Measurements from ENCODE around the gene DOCK6.

DOCK6 gene

DNA sequence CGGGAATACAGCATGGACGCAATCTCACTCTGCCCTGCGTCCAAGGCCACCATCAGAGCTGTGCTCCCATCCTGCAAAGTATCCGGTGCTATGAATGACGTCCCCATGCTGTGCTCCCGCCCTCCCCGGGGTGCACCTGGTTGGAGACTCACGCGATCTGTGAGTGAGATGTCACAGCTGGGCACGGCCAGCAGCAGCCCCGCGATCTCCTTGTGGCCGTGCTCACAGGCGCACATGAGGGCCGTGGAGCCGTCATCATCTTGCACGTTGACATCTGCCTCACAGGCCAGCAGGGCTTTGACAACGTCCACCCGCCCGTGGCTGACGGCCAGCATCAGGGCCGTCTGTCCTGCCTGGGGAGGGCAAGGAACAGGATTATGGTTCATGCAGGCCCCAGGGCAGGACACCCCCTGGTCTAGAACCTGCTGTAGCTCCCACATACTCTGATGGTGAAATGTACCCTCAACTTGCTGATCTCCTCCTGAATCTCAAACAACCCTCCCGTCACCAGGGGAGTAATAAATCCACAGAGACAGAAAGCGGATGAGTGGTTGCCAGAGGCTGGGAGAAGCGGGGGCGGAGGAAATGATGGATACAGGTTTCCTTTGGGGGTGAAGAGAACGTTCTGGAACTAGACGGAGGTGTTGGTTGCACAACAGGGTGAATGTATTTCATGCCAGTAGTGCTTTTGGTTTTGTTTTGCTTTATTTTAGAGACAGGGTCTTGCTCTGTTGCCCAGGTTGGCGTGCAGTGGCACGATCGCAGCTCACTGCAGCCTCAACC, 92.2 kb downstream of the DOCK6 start:
- Histone ChIP-seq H3K36me3 (replicated peaks; ENCODE audit: insufficient read depth, low read length) (no peaks in the 10 kb centered on the region), H3K4me1 (ENCODE audit: low read length) (no peaks in the 10 kb centered on the region)
- DNase-seq, result no peak

GRCh38 chr19:11168568-11168967, 93.8 kb downstream of the DOCK6 start:
- no peaks in the 10 kb centered on the region for H3K9me3 ChIP-seq (replicated peaks; ENCODE audit: insufficient read depth, low read length)
- H3K79me2 ChIP-seq (ENCODE audit: low read length), result no peaks in the 10 kb centered on the region
- H3F3A ChIP-seq (ENCODE audit: insufficient read depth, low read length), result no peaks in the 10 kb centered on the region
- H3K9ac ChIP-seq (ENCODE audit: low read length), result no peak overlapping the region
- no peak for TF ChIP-seq EZH2phosphoT487 (IDR thresholded peaks at IDR 0.05; ENCODE audit: low read length)
- no peak overlapping the region for H3K4me3 ChIP-seq (ENCODE audit: low read length)
- no peaks in the 10 kb centered on the region for H3K27me3 ChIP-seq (replicated peaks; ENCODE audit: insufficient read depth, low read length)
- H3K4me1 ChIP-seq (ENCODE audit: low read length), result no peaks in the 10 kb centered on the region
- H3K9me2 ChIP-seq (replicated peaks; ENCODE audit: insufficient read depth, low read length), result no peaks in the 10 kb centered on the region
- no peak overlapping the region for H2AFZ ChIP-seq (ENCODE audit: low read length)
- DNase-seq, result no peak
- no peaks in the 10 kb centered on the region for H4K20me1 ChIP-seq (ENCODE audit: insufficient read depth, low read length)
- no peaks in the 10 kb centered on the region for H3K36me3 ChIP-seq (replicated peaks; ENCODE audit: insufficient read depth, low read length)
- no peak overlapping the region for H3K27ac ChIP-seq (ENCODE audit: low read length)
- no peak overlapping the region for H3K4me2 ChIP-seq (ENCODE audit: low read depth, low read length)

More for the DNA sequence above, 92.2 kb downstream of the DOCK6 start:
- no peaks in the 10 kb centered on the region for H3K27me3 ChIP-seq (replicated peaks; ENCODE audit: insufficient read depth, low read length)
- H3F3A ChIP-seq (ENCODE audit: insufficient read depth, low read length), result no peaks in the 10 kb centered on the region
- no peaks in the 10 kb centered on the region for H3K9me2 ChIP-seq (replicated peaks; ENCODE audit: insufficient read depth, low read length)
- no peak overlapping the region for H3K27ac ChIP-seq (ENCODE audit: low read length)
- H3K4me3 ChIP-seq (ENCODE audit: low read length), result no peak overlapping the region
- no peak overlapping the region for H2AFZ ChIP-seq (ENCODE audit: low read length)
- TF ChIP-seq, protein P1, sequence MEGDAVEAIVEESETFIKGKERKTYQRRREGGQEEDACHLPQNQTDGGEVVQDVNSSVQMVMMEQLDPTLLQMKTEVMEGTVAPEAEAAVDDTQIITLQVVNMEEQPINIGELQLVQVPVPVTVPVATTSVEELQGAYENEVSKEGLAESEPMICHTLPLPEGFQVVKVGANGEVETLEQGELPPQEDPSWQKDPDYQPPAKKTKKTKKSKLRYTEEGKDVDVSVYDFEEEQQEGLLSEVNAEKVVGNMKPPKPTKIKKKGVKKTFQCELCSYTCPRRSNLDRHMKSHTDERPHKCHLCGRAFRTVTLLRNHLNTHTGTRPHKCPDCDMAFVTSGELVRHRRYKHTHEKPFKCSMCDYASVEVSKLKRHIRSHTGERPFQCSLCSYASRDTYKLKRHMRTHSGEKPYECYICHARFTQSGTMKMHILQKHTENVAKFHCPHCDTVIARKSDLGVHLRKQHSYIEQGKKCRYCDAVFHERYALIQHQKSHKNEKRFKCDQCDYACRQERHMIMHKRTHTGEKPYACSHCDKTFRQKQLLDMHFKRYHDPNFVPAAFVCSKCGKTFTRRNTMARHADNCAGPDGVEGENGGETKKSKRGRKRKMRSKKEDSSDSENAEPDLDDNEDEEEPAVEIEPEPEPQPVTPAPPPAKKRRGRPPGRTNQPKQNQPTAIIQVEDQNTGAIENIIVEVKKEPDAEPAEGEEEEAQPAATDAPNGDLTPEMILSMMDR (IDR thresholded peaks at IDR 0.05; ENCODE audit: low read length), result no peak
- TF ChIP-seq EZH2phosphoT487 (IDR thresholded peaks at IDR 0.05; ENCODE audit: low read length), result no peak
- TF ChIP-seq EZH2 (optimal IDR thresholded peaks at IDR 0.05; ENCODE audit: low read depth, low read length), result no peak
- H4K20me1 ChIP-seq (ENCODE audit: insufficient read depth, low read length), result no peaks in the 10 kb centered on the region
- no peaks in the 10 kb centered on the region for H3K9me3 ChIP-seq (replicated peaks; ENCODE audit: insufficient read depth, low read length)
- H3K79me2 ChIP-seq (ENCODE audit: low read length), result no peaks in the 10 kb centered on the region
- H3K4me2 ChIP-seq (ENCODE audit: low read depth, low read length), result no peak overlapping the region
- H3K9ac ChIP-seq (ENCODE audit: low read length), result no peak overlapping the region

- no peak overlapping the region for H3K4me3 ChIP-seq (ENCODE audit: low read length)
- no peaks in the 10 kb centered on the region for H3K36me3 ChIP-seq (replicated peaks; ENCODE audit: insufficient read depth, low read length)
- DNase-seq, result no peak
- no peak for TF ChIP-seq EZH2phosphoT487 (IDR thresholded peaks at IDR 0.05; ENCODE audit: low read length)
- TF ChIP-seq, protein P1 (IDR thresholded peaks at IDR 0.05; ENCODE audit: low read length), result no peak
- no peak for TF ChIP-seq EZH2 (optimal IDR thresholded peaks at IDR 0.05; ENCODE audit: low read depth, low read length)
- no peak overlapping the region for H3K4me2 ChIP-seq (ENCODE audit: low read depth, low read length)
- no peaks in the 10 kb centered on the region for H3F3A ChIP-seq (ENCODE audit: insufficient read depth, low read length)
- no peaks in the 10 kb centered on the region for H4K20me1 ChIP-seq (ENCODE audit: insufficient read depth, low read length)
- no peak overlapping the region for H3K9ac ChIP-seq (ENCODE audit: low read length)
- H3K9me3 ChIP-seq (replicated peaks; ENCODE audit: insufficient read depth, low read length), result no peaks in the 10 kb centered on the region
- no peaks in the 10 kb centered on the region for H3K79me2 ChIP-seq (ENCODE audit: low read length)
- no peak overlapping the region for H2AFZ ChIP-seq (ENCODE audit: low read length)
- no peaks in the 10 kb centered on the region for H3K4me1 ChIP-seq (ENCODE audit: low read length)
- H3K27me3 ChIP-seq (replicated peaks; ENCODE audit: insufficient read depth, low read length), result no peaks in the 10 kb centered on the region
- no peaks in the 10 kb centered on the region for H3K9me2 ChIP-seq (replicated peaks; ENCODE audit: insufficient read depth, low read length)
- H3K27ac ChIP-seq (ENCODE audit: low read length), result no peak overlapping the region
Measured at GRCh38 chr19:11166281-11167142, 95.8 kb downstream of the DOCK6 start.

Measured in MM.1S (cell line).